Gastrocnemius medialis (tissue), 4 donors: ENCODE data around the gene GRM8. TPM values are rescaled to one million over a fixed set of nuclear protein-coding genes. Genes with fewer than 3 reads are reported as not detected.

ENCODE experiments used
- ATAC-seq, 2 donors: fragments of 150-250 bp; one replicate each; pipeline ENCODE4 v1.9.1; 2016
- DNase-seq, 2 donors: peaks; one replicate each; pipeline ENCODE4 v3.0.0-alpha.2; 2019
- H3K27ac ChIP-seq, 4 donors: fragments of 200-600 bp; sonication (generic); 1 replicate in 1 of 4; 2 replicates in 3 of 4; pipeline ENCODE4 v1.5.1; 2016 to 2018; ENCODE audit warnings: mild to moderate bottlenecking in 2 of 4, moderate library complexity in 1 of 4
- H3K27me3 ChIP-seq, 3 donors: fragments of 200-600 bp; sonication (generic) in 2 of 3; 1 replicate in 1 of 3; 2 replicates in 2 of 3; pipeline versions ENCODE4 v1.5.1 to v1.6.0; 2016 to 2019; ENCODE audit warnings: mild to moderate bottlenecking in 1 of 3, moderate library complexity in 1 of 3
- H3K36me3 ChIP-seq, 2 donors: fragments of 200-600 bp; sonication (generic) in 1 of 2; one replicate each; pipeline ENCODE4 v1.5.1; 2017 to 2018
- H3K4me1 ChIP-seq, 2 donors: fragments of 200-600 bp; sonication (generic) in 1 of 2; one replicate each; pipeline ENCODE4 v1.5.1; 2016 to 2017; ENCODE audit warnings: mild to moderate bottlenecking in 2 of 2
- H3K4me3 ChIP-seq, 4 donors: fragments of 200-600 bp; sonication (generic) in 3 of 4; 1 replicate in 1 of 4; 2 replicates in 3 of 4; pipeline ENCODE4 v1.5.1; 2016 to 2019; ENCODE audit warnings: mild to moderate bottlenecking in 2 of 4
- H3K9me3 ChIP-seq, 3 donors: fragments of 200-600 bp; sonication (generic) in 2 of 3; 1 replicate in 1 of 3; 2 replicates in 2 of 3; pipeline ENCODE4 v1.5.1; 2016 to 2019
- CTCF ChIP-seq, 5 experiments: fragments of 450-650 bp in 3 of 5; fragments of 200-600 bp in 2 of 5; sonication (generic) in 2 of 5; IDR thresholded peaks in 4 of 5; conservative IDR thresholded peaks in 1 of 5; 1 replicate in 4 of 5; 2 replicates in 1 of 5; pipeline ENCODE4 v1.5.1; 2016 to 2019; ENCODE audit warnings: antibody characterized with exemption in 5 of 5, mild to moderate bottlenecking in 3 of 5, moderate library complexity in 3 of 5
- POLR2A ChIP-seq, 2 donors: fragments of 450-650 bp; IDR thresholded peaks; one replicate each; pipeline ENCODE4 v1.6.1; 2017; ENCODE audit warnings: antibody characterized with exemption in 2 of 2, mild to moderate bottlenecking in 2 of 2, moderate library complexity in 2 of 2
- in situ Hi-C, 4 donors: fragments of 200-750 bp; cut with MboI; loops; one replicate each; pipeline versions ENCODE4 v1.15.0 to v1.8.0; 2017; ENCODE audit warnings: low sequenced_read_pairs in 4 of 4
- intact Hi-C: fragments of 100-400 bp; cut with DNase I; formaldehyde crosslinking; loops from one replicate; pipeline ENCODE4 v1.15.1; 2023; ENCODE audit warnings: low total_unique reads
- total RNA-seq, 4 donors: library from RNA; depleted of rRNA; stranded (reverse); fragments of >200 nt; gene quantifications; one replicate each; pipeline versions ENCODE4 v1.1.0 to v1.2.3, GENCODE V29; 2016

GRM8 gene
- total RNA-seq, 4 donors from 2014 or later = not detected

- Histone ChIP-seq H3K4me3 (no peak overlapping the region), H3K9me3 (no peaks in the 10 kb centered on the region), H3K27ac (no peak overlapping the region), H3K36me3 (no peaks in the 10 kb centered on the region), H3K27me3 (peaks cover 0 to 4% (median 0%) of the 10 kb centered on the region in 3 donors), H3K4me1 (no peaks in the 10 kb centered on the region)
- DNase-seq = no peak
- intact Hi-C loops = no loop called here
- TF ChIP-seq POLR2A (IDR thresholded peaks at IDR 0.05) (no peak), CTCF (IDR thresholded peaks at IDR 0.05 in 4 of 5, conservative IDR thresholded peaks at IDR 0.05 in 1 of 5) (no peak)
- in situ Hi-C loops = no loop called here
- ATAC-seq = no peak
Observed at GRCh38 chr7:127270093-127270492, 17.4 kb upstream of the GRM8 start.

DNA sequence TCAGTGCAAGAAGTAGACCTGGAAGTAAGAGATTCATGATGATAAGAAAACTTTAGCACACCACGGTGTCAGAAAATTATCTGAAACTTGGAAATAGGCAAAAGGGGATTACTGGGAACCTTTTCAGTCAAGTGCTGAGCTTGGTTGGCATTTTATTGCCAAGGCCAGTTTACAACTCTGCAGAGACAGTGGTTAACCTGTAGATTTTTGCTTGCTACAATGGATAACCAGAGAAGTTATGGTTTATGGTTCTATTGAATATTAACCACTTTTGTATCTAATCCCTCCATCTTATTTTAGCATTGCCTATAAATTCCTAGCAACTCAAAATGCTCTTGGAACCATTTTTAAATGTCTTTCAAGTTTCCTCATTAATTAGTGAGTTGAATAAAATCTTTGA, 13.3 kb upstream of the GRM8 start:
- Histone ChIP-seq H3K27ac (no peak overlapping the region), H3K9me3 (no peaks in the 10 kb centered on the region), H3K36me3 (no peaks in the 10 kb centered on the region), H3K27me3 (peaks cover 0 to 4% (median 0%) of the 10 kb centered on the region in 3 donors), H3K4me3 (no peak overlapping the region), H3K4me1 (no peaks in the 10 kb centered on the region)
- DNase-seq (no peak), ATAC-seq (no peak)
- in situ Hi-C loops (no loop called here), intact Hi-C loops (no loop called here)
- TF ChIP-seq POLR2A (IDR thresholded peaks at IDR 0.05) (no peak), CTCF (IDR thresholded peaks at IDR 0.05 in 4 of 5, conservative IDR thresholded peaks at IDR 0.05 in 1 of 5) (no peak)

DNA sequence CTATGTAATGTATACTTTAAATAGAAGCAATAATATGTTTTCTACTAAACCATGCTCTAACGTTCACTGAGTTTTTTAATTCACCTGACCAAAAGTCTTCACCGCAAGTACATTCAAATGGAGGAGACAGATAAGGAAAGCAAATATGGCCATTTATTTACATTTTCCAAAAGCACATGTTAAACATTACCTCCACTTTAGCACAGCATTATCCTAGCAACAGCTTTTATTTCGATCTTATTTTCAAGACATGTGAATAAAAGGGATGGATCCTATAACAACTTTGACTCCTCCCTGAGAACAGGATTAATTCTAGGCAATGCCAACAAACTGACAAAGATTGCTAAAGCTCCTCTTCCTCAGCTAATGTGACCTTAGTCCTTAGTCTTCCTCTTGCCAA, 11.5 kb upstream of the GRM8 start:
- Histone ChIP-seq H3K36me3 (no peaks in the 10 kb centered on the region), H3K9me3 (no peaks in the 10 kb centered on the region), H3K27me3 (peaks cover 0 to 2% (median 0%) of the 10 kb centered on the region in 3 donors), H3K4me3 (no peak overlapping the region), H3K4me1 (no peaks in the 10 kb centered on the region), H3K27ac (no peak overlapping the region)
- no peak for DNase-seq
- intact Hi-C loops (no loop called here), in situ Hi-C loops (no loop called here)
- no peak for ATAC-seq
- TF ChIP-seq POLR2A (IDR thresholded peaks at IDR 0.05) (no peak), CTCF (IDR thresholded peaks at IDR 0.05 in 4 of 5, conservative IDR thresholded peaks at IDR 0.05 in 1 of 5) (no peak)

GRCh38 chr7:127258111-127258510, 5.4 kb upstream of the GRM8 start:
- Histone ChIP-seq H3K36me3 (no peaks in the 10 kb centered on the region), H3K27ac (no peak overlapping the region), H3K27me3 (no peaks in the 10 kb centered on the region), H3K4me1 (no peaks in the 10 kb centered on the region), H3K9me3 (no peaks in the 10 kb centered on the region), H3K4me3 (no peak overlapping the region)
- in situ Hi-C loops = no loop called here
- ATAC-seq = no peak
- intact Hi-C loops = no loop called here
- TF ChIP-seq POLR2A (IDR thresholded peaks at IDR 0.05) = no peak
- TF ChIP-seq CTCF (IDR thresholded peaks at IDR 0.05 in 4 of 5, conservative IDR thresholded peaks at IDR 0.05 in 1 of 5) = no peak
- no peak for DNase-seq

DNA sequence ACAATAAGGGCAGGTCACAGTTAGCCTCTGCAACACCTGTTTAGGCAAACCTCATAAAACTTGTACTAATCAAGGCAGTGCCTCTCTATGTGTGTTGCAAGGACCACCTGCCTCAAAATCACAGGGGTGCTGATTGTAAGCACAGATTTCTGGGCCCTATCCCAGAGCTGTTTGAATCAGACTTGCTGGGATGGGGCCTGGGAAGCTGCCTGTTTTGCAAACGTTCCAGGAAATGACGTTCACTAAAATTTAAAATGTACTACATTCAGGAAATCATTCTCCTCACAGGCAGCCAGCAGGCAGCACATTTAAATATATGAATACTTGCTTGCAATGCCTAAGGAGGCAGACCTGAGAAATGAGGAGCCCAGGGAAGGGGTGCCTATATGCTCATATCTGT, 4.3 kb upstream of the GRM8 start:
- no peaks in the 10 kb centered on the region for H3K9me3 ChIP-seq
- no peak overlapping the region for H3K4me3 ChIP-seq
- H3K36me3 ChIP-seq = no peaks in the 10 kb centered on the region
- in situ Hi-C loops (no loop called here), intact Hi-C loops (no loop called here)
- H3K27me3 ChIP-seq = peaks cover 4 to 7% (median 6%) of the 10 kb centered on the region in 3 donors
- H3K27ac ChIP-seq = no peak overlapping the region
- TF ChIP-seq POLR2A (IDR thresholded peaks at IDR 0.05) (no peak), CTCF (IDR thresholded peaks at IDR 0.05 in 4 of 5, conservative IDR thresholded peaks at IDR 0.05 in 1 of 5) (no peak)
- peaks cover 3 to 5% of the 10 kb centered on the region in 2 donors for H3K4me1 ChIP-seq
- DNase-seq (no peak), ATAC-seq (no peak)
